HG03342 (cell line): ENCODE measurements around the gene TESK2.
"Not testable (repeated sequence)": the region's sequence is repeated elsewhere in the genome, so short reads cannot be mapped to it uniquely, and the experiment has no call there.

Experiments used
- ATAC-seq: cut with Tn5 transposase; IDR thresholded peaks from one replicate; pipeline ENCODE4 v1.9.1; 2021; ENCODE audit warnings: mild to moderate bottlenecking, moderate library complexity; ENCODE audit not compliant: unreplicated experiment

The TESK2 gene

DNA sequence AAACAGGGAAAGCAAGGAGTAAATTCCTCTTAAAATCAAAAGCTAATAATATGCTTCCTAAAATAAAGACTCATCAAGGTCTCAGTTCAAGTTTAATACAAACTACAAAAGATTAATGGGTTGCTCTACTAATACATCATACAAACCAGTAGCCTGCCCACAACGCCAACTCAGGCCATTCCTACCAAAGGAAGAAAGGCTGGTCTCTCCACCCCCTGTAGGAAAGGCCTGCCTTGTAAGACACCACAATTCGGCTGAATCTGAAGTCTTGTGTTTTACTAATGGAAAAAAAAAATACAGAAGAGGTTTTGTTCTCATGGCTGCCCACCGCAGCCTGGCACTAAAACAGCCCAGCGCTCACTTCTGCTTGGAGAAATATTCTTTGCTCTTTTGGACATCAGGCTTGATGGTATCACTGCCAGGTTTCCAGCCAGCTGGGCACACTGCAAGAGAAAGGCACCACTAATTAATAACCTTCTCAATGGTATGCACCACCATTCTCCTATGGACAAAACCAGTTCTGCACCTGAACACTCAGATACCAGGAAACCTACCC is 20.1 kb upstream of the TESK2 start:
- no peak for ATAC-seq

DNA sequence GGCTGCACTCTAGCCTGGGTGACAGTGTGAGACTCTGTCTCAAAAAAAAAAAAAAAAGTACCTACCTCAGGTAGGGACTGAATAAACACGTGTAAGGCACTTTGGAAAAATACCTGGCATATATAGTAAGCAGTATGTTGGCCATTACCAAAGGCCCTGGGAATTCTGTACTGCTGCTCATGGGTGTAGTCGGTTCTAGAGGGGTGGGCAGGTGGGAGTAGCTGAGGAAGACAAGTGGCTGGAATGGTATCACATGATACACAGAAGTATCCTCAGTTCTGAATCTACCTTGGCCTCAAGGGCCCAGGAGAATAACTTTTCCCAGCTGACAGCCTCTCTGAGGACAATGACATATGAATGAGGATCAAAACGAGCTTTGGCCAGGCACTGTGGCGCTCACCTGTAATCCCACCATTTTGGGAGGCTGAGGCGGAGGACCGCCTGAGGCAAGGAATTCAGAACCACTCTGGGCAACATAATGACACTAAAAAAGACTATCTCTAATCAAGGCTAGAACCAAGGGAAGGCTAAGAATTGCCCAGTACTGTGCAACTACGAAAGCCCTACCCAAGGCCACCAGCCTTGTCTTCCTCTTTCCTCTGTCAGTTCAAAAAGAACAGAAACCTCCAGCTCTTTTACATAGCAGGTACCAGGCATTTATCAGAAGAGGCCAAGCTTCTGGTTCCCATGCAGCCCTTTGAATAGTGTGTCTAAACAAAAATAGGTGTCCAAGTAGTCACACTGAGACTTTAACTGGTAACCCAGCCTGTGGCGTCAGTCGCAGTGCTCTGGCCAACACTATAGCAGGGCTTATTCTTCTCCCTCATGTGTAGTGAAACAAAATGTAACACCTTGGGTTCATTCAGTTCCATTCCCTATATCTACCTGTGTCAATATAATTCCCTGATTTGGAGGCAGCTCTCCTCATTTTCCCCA is 19.3 kb upstream of the TESK2 start:
- ATAC-seq: no peak

DNA sequence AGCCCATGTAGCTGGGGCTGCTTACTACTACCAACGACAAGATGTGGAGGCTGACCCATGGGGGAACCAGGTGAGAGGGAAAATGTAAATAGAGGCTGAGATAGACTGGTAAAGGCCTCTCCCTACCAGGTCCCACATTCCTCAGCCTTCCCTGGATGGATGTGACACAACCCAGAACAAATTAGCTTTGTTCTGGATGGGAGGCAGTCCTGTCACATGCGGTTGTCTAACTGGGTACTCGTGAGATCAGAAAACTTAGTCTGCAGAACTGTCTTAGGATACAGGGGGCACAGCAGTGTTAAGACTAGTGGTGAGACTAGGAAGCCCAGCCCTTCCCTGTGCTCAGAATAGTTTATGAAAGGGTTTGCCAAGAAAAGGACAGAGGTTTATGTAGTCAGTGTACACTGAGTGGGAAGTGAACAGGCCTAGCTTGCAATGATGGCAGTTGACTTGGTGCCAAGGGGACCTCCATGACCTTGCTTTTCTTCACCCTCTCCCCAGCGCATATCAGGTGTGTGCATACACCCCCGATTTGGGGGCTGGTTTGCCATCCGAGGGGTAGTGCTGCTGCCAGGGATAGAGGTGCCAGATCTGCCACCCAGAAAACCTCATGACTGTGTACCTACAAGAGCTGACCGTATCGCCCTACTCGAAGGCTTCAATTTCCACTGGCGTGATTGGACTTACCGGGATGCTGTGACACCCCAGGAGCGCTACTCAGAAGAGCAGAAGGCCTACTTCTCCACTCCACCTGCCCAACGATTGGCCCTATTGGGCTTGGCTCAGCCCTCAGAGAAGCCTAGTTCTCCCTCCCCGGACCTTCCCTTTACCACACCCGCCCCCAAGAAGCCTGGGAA is 17.6 kb upstream of the TESK2 start:
- ATAC-seq: no peak

DNA sequence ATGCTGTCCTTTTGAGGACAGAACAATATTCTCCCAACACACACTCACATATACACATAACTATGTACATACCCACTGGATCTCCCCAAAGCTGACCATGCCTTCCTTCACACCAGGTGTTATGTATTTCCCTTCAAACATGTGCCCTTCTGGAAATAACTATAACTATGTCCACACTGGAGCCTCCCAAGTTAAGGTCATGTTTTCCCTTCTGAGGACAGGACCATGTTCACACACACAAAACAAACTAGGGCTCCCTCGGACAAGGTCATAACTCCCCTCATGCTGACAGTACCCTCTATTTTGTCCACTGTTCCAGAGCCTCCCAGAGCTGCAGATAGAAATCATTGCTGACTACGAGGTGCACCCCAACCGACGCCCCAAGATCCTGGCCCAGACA is 16.9 kb upstream of the TESK2 start:
- ATAC-seq: no peak

DNA sequence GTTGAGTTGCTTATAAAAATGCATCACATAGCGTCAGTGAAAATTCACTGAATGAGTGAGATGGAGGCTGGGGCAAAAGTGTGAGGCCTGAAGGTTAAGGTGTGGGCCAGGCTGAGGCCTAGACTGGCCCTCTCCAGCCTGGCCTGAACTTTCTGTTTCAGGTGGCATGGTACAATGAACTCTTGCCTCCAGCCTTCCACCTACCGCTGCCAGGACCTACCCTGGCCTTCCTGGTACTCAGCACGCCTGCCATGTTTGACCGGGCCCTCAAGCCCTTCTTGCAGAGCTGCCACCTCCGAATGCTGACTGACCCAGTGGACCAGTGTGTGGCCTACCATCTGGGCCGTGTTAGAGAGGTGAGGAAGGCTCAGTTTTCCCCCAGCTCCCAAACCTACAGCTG is 16.2 kb upstream of the TESK2 start:
- ATAC-seq: no peak

DNA sequence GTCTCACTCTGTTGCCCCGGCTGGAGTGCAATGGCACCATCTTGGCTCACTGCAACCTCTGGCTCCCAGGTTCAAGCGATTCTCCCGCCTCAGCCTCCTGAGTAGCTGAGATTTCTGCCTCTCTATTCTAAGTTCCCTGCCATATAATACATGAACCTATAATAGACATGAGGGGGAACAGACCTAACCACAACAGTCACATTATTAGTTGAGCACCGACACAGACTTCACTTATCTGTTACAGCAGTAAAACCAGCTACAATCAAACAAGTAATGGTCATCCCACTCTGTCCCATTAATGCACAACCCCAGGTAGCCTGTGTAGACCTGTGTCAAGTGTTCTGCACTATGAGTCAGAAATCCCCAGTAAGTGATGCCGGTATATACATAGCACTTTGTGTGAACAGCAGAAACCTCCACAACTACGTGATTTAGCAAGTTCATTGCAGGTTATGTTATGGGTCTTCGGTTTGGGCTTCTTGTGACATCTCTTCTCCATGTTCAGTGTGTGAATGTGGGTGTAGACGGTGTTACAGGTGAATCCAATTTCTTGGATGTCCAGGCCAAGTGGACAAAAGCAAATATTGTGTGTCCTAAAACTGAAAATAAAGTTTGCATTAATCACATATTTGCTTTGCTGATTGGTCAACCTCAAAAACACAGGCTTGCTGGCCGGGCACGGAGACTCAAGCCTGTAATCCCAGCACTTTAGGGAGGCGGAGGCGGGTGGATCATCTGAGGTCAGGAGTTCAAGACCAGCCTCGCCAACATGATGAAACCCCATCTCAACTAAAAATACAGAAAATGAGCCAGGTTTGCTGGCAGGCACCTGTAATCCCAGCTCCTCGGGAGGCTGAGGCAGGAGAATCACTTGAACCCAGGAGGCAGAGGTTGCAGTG is 12.7 kb upstream of the TESK2 start:
- no peak for ATAC-seq

DNA sequence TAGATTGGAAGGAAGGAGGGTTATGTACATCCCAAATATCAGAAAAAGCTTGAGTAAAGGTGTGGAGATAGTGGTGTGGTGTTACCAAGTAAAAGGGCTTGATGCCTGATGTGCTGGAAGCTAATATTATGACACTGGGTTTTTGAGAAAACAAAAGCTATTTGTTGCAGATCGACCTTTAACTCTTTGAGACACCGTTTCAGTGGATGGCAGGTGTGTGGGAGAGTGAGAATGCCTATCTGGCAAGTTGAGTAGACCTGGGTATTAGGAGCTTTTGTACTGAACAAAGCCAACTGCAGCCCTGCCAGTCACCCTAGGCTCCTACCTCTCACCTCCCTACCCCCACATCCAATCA is 10.5 kb upstream of the TESK2 start:
- ATAC-seq: no peak

DNA sequence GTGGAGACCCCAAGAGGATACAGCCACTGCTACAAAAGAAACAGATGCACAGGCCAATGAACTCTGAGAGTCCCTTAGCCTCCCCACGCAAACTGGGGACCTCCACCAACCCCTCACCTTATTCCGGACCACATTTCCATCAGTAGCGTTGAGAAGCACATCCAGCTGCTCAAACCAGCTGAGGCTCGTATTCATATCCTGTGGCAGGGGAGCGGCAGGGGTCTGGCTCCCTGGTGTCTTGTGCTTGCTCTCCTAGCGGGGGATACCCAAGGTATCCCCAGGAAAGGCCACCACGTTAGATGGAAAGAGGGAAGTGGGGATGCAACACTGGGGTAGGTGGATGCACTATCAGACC is 8.4 kb upstream of the TESK2 start:
- no peak for ATAC-seq

DNA sequence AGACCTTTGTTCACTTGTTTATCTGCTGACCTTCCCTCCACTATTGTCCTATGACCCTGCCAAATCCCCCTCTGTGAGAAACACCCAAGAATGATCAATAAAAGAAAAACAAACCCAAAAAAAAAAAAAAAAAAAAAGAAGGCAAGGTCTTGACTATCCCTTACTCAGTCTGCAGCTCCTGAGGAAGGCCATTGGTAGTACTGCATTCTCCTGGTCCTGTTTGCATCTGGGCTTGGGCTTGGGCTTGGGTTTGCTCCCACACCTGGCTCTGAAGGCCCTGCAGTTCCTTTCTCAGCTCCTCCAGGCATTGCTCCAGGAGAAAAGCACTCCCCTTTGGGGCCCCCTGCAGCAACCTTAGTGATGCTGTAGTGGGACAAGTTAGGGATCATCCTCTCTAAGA is 7.3 kb upstream of the TESK2 start:
- no peak for ATAC-seq

DNA sequence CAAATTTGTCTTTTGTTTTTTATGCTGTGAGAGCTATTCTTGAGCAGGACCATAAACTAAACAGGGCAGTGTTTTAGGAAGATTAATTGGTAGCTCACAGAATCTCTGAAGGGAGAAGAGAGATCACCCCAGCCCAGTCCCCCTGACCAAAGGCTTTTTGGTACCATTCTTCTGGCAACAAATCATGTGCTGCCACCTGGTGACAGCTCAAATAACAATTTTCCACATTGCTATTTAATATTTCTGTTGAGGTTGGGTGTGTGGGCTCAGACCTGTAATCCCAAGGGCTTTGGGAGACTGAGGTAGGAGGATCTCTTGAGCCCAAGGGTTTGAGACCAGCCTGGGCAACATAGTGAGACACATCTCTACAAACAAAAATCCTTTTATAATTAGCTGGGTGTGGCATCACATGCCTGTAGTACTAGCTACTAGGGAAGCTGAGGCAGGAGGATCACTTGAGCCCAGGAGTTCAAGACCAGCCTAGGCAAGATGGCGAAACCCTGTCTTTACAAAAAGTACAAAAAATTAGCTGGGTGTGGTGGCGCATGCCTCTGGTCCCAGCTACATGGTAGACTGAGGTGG is 2.2 kb upstream of the TESK2 start:
- no peak for ATAC-seq

DNA sequence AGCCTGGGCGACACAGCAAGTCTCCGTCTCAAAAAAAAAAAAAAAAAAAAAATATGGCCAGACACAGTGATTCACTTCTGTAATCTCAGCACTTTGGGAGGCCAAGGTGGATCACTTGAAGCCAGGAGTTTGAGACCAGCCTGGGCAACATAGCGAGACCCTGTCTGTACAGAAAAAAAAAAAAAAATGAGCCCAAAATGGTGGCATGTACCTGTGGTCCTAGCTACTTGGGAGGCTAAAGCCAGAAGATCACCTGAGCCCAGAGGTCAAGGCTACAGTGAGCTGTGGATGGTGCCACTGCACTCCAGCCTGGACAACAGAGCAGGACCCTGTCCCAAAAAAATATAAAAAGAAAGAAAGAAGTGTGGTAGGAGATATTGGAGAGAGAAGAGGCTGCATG is 1.7 kb upstream of the TESK2 start:
- no peak for ATAC-seq

DNA sequence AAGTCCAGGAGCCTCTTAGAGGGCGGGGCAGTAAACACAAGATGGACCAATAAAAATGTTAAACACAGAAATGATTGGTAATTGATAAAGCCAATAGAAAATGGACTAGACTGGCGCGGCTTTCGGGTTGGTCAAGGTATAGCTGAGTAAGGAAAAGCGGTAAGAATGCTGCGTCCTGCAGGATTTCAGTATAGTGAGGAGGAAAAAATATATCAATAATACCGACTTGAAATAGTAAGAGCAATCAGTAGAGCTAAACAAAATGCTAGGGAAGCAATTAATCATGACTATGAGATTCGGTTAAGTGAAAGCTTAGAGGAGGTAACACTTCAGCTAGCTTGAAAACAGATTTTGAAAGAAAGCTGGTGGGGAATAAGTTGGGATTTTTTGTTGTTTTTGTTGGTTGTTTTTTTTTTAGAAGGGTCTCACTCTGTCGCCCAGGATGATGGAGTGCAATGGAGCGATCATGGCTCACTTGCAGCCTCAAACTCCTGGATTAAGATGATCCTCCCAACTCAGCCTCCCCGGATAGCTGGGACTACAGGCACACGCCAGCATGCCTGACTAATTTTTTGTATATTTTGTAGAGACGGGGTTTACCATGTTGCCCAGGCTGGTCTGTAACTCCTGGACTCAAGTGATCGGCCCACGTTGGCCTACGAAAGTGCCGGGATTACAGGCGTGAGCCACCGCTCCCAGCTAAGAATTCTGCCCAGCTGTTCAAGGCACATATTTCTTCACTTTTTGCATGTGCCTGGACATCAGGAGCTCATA is 711 bp upstream of the TESK2 start:
- no peak for ATAC-seq

DNA sequence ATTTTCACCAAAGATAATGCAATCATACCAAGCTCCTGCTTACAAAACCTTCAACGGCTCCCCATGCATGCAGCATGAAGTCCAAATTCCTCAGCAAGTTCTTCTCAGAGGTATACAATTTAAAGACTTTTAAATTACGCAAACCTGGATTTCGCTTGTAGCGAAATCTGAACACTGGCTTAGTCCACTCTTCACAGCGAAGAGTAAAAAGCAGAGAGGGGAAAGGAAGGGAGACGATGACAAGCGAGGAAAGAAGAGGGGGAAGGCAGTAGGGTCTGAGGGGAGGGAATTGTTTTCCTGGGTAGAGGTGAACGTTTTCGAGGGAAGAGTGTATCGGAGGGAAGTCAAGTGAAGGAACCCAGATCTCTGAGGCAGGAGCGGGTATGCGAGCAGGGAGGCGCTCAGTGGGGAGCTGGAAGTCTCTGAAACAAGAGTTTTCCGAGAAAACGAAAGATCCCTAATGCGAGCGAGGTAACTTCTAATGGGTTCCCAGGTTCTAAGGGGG is 790 bp downstream of the TESK2 start:
- ATAC-seq: no peak

DNA sequence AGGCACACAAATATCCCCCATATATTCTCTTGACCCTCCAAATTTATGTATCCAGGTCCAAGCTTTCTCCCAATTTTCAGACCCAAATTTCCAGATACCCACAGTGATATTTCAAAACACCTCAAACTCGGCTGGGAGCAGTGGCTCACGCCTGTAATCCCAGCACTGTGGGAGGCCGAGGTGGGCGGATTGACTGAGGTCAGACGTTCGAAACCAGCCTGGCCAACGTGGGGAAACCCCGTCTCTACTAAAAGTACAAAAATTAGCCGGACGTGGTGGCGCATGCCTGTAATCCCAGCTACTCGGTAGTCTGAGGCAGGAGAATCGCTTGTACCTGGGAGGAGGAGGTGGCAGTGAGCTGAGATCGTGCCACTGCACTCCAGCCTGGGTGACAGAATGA is 1.6 kb downstream of the TESK2 start:
- ATAC-seq: not testable (repeated sequence)

DNA sequence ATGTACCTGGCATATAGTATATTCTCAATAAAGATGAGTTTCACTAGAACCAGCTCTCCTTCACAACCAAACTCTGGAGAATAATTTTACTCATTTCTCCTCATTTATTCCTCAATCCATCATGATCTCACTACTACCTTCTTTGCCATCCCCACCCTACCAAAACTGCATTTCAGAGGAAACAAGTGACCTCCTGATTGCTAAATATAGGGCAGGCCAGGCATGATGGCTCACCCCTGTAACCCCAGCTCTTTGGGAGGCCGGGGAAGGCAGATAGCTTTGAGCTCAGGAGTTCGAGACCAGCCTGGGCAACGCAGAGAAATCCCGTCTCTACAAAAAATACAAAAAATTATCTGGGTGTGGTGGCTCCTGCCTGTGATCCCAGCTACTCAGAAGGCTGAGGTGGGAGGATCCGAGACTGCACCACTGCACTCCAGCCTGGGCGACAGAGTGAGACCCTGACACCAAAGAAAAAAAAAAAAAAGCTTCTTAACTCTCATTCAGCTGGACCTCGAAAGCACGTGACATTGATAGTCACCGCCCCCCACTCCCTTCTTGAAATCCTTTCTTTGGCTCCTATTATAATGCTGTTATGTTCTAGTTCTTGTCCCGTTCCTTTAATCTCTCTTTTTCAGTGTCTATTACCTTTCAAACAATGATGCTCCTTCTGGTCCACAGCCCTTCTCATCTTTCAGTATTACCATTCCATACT is 2.1 kb downstream of the TESK2 start:
- ATAC-seq: no peak

DNA sequence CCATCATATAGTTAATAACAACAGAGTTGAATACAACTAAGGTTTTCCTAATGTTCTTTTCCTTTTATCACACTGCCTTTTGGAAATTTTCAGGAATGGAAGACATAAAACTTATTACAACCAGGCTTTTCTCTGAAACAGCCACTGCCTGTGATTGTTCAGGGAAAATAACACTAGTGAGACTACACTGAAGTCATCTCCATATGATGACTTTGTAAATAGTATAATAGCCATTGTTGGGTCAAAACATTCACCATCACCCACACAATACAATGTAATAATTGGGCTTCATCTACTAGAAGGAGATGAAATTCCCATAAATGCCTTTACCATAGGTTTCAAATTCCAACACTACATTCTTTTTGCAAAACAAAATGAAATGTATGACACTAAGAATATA is 5.0 kb downstream of the TESK2 start:
- no peak for ATAC-seq

DNA sequence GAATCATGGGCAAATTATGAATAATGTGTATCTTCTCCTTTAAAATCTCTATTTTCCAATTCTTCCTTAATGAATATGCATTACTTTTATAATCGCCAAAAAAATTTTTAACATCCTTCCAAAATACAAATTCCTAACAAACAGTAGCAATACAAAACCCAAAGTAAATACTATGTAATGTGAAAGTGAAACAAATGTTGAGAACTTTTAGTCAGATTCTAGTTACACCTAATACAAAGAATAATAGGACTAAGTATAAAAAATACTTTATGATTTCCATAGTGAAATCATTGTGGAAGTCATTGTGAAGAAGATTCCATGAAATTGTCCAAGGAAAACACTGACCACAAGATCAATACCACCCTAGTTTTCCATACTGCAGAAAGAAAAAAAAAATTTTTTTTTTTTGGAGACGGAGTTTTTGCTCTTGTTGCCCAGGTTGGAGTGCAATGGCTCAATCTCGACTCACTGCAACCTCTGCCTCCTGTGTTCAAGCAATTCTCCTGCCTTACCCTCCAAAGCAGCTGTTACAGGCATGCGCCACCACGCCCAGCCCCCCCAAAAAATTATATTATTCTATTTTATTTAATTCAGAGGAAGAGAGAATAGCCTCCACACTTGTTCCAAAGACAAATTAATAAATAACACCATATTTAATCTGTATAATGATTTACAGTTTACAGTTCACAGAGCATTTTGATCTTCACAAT is 11.8 kb downstream of the TESK2 start:
- ATAC-seq: no peak

DNA sequence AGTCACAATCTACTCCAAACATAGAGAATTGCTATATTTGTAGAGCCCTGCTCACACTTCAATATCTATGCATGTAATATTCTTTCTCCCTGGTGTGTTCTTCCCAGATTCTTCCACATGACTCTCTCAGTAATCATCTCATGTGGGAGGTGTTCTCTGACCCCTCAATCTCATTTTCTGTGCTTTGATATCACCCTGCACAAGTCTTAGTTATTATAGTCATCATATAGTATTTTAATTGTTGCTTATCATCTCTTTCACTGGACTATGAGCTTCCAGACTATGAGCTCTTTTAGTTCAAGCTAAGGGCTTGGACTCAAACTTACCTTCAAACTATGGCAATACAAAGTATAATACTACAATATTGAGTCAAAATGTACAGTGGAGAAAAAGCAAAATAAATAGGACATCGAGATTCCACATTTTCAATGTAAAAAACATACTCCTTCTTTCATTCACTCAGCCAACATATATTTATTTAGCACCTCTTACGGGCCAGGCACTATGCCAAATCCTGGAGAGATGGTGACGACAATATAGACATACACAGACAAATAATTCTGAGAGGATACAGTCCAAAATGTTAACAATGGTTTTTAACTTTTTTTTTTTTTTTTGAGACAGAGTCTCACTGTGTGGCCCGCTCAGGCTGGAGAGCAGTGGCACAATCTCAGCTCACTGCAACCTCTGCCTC is 12.7 kb downstream of the TESK2 start:
- ATAC-seq: no peak
